ENCODE measurements around the gene TTL.
"Not testable (repeated sequence)": the region's sequence is repeated elsewhere in the genome, so short reads cannot be mapped to it uniquely, and the experiment has no call there.

The TTL gene

GRCh38 chr2:112519506-112519905, 37.5 kb downstream of the TTL start:
- H3K4me1 ChIP-seq (ENCODE audit: control insufficient read depth in 1 of 2, insufficient read depth in 2 of 2, low read length in 2 of 2) = no peaks in the 10 kb centered on the region
- no peak overlapping the region for H3K9ac ChIP-seq (ENCODE audit: low read depth in 1 of 2, low read length in 2 of 2)
- no peak overlapping the region for H3K4me3 ChIP-seq (ENCODE audit: low read depth in 1 of 2, low read length in 2 of 2)
- no peaks in the 10 kb centered on the region for H3K9me3 ChIP-seq (ENCODE audit: control insufficient read depth in 1 of 2, low read length in 2 of 2)
- H3K36me3 ChIP-seq (ENCODE audit: control insufficient read depth in 1 of 2, insufficient read depth in 2 of 2, low read length in 2 of 2) = peaks cover 5 to 30% of the 10 kb centered on the region in 2 donors
- H3K27ac ChIP-seq (ENCODE audit: low read depth, low read length) = no peak overlapping the region
- no peaks in the 10 kb centered on the region for H3K27me3 ChIP-seq (ENCODE audit: control insufficient read depth in 1 of 2, insufficient read depth in 2 of 2, low read length in 2 of 2)

GRCh38 chr2:112520234-112520783, 38.4 kb downstream of the TTL start:
- Histone ChIP-seq H3K4me3 (ENCODE audit: low read depth in 1 of 2, low read length in 2 of 2) (no peak overlapping the region), H3K27me3 (ENCODE audit: control insufficient read depth in 1 of 2, insufficient read depth in 2 of 2, low read length in 2 of 2) (no peaks in the 10 kb centered on the region), H3K9ac (ENCODE audit: low read depth in 1 of 2, low read length in 2 of 2) (no peak overlapping the region), H3K27ac (ENCODE audit: low read depth, low read length) (no peak overlapping the region), H3K36me3 (ENCODE audit: control insufficient read depth in 1 of 2, insufficient read depth in 2 of 2, low read length in 2 of 2) (peaks cover 5 to 27% of the 10 kb centered on the region in 2 donors), H3K9me3 (ENCODE audit: control insufficient read depth in 1 of 2, low read length in 2 of 2) (no peaks in the 10 kb centered on the region), H3K4me1 (ENCODE audit: control insufficient read depth in 1 of 2, insufficient read depth in 2 of 2, low read length in 2 of 2) (no peaks in the 10 kb centered on the region)

GRCh38 chr2:112523291-112523777, 41.4 kb downstream of the TTL start:
- Histone ChIP-seq H3K27ac (ENCODE audit: low read depth, low read length) (no peak overlapping the region), H3K4me1 (ENCODE audit: control insufficient read depth in 1 of 2, insufficient read depth in 2 of 2, low read length in 2 of 2) (no peaks in the 10 kb centered on the region), H3K36me3 (ENCODE audit: control insufficient read depth in 1 of 2, insufficient read depth in 2 of 2, low read length in 2 of 2) (peaks cover 5 to 27% of the 10 kb centered on the region in 2 donors), H3K27me3 (ENCODE audit: control insufficient read depth in 1 of 2, insufficient read depth in 2 of 2, low read length in 2 of 2) (no peaks in the 10 kb centered on the region), H3K9ac (ENCODE audit: low read depth in 1 of 2, low read length in 2 of 2) (no peak overlapping the region), H3K4me3 (ENCODE audit: low read depth in 1 of 2, low read length in 2 of 2) (no peak overlapping the region), H3K9me3 (ENCODE audit: control insufficient read depth in 1 of 2, low read length in 2 of 2) (no peaks in the 10 kb centered on the region)

GRCh38 chr2:112524276-112524675, 42.3 kb downstream of the TTL start:
- H3K27me3 ChIP-seq (ENCODE audit: control insufficient read depth in 1 of 2, insufficient read depth in 2 of 2, low read length in 2 of 2); H3K9ac ChIP-seq (ENCODE audit: low read depth in 1 of 2, low read length in 2 of 2); H3K4me3 ChIP-seq (ENCODE audit: low read depth in 1 of 2, low read length in 2 of 2); H3K27ac ChIP-seq (ENCODE audit: low read depth, low read length); H3K9me3 ChIP-seq (ENCODE audit: control insufficient read depth in 1 of 2, low read length in 2 of 2); H3K4me1 ChIP-seq (ENCODE audit: control insufficient read depth in 1 of 2, insufficient read depth in 2 of 2, low read length in 2 of 2): not testable (repeated sequence)
- H3K36me3 ChIP-seq (ENCODE audit: control insufficient read depth in 1 of 2, insufficient read depth in 2 of 2, low read length in 2 of 2) = peaks cover 12 to 34% of the 10 kb centered on the region in 2 donors

- Histone ChIP-seq H3K4me1 (ENCODE audit: control insufficient read depth in 1 of 2, insufficient read depth in 2 of 2, low read length in 2 of 2) (peaks cover 0 to 3% of the 10 kb centered on the region in 2 donors), H3K4me3 (ENCODE audit: low read depth in 1 of 2, low read length in 2 of 2) (no peak overlapping the region), H3K27me3 (ENCODE audit: control insufficient read depth in 1 of 2, insufficient read depth in 2 of 2, low read length in 2 of 2) (no peaks in the 10 kb centered on the region), H3K36me3 (ENCODE audit: control insufficient read depth in 1 of 2, insufficient read depth in 2 of 2, low read length in 2 of 2) (peaks cover 7 to 22% of the 10 kb centered on the region in 2 donors), H3K27ac (ENCODE audit: low read depth, low read length) (no peak overlapping the region), H3K9ac (ENCODE audit: low read depth in 1 of 2, low read length in 2 of 2) (no peak overlapping the region), H3K9me3 (ENCODE audit: control insufficient read depth in 1 of 2, low read length in 2 of 2) (no peaks in the 10 kb centered on the region)
Observed at GRCh38 chr2:112528541-112528940, 46.6 kb downstream of the TTL start.

- Histone ChIP-seq H3K4me1 (ENCODE audit: control insufficient read depth in 1 of 2, insufficient read depth in 2 of 2, low read length in 2 of 2) (peaks cover 0 to 3% of the 10 kb centered on the region in 2 donors), H3K36me3 (ENCODE audit: control insufficient read depth in 1 of 2, insufficient read depth in 2 of 2, low read length in 2 of 2) (peaks cover 7 to 22% of the 10 kb centered on the region in 2 donors), H3K4me3 (ENCODE audit: low read depth in 1 of 2, low read length in 2 of 2) (no peak overlapping the region), H3K27ac (ENCODE audit: low read depth, low read length) (no peak overlapping the region), H3K9me3 (ENCODE audit: control insufficient read depth in 1 of 2, low read length in 2 of 2) (no peaks in the 10 kb centered on the region), H3K9ac (ENCODE audit: low read depth in 1 of 2, low read length in 2 of 2) (no peak overlapping the region), H3K27me3 (ENCODE audit: control insufficient read depth in 1 of 2, insufficient read depth in 2 of 2, low read length in 2 of 2) (no peaks in the 10 kb centered on the region)
Observed at GRCh38 chr2:112529757-112530156, 47.8 kb downstream of the TTL start.

- peaks cover 7 to 22% of the 10 kb centered on the region in 2 donors for H3K36me3 ChIP-seq (ENCODE audit: control insufficient read depth in 1 of 2, insufficient read depth in 2 of 2, low read length in 2 of 2)
- H3K9ac ChIP-seq (ENCODE audit: low read depth in 1 of 2, low read length in 2 of 2) = no peak overlapping the region
- no peaks in the 10 kb centered on the region for H3K9me3 ChIP-seq (ENCODE audit: control insufficient read depth in 1 of 2, low read length in 2 of 2)
- H3K27me3 ChIP-seq (ENCODE audit: control insufficient read depth in 1 of 2, insufficient read depth in 2 of 2, low read length in 2 of 2) = no peaks in the 10 kb centered on the region
- no peak overlapping the region for H3K4me3 ChIP-seq (ENCODE audit: low read depth in 1 of 2, low read length in 2 of 2)
- peaks cover 0 to 3% of the 10 kb centered on the region in 2 donors for H3K4me1 ChIP-seq (ENCODE audit: control insufficient read depth in 1 of 2, insufficient read depth in 2 of 2, low read length in 2 of 2)
- no peak overlapping the region for H3K27ac ChIP-seq (ENCODE audit: low read depth, low read length)
Observed at GRCh38 chr2:112530728-112531127, 48.8 kb downstream of the TTL start.

GRCh38 chr2:112534826-112535225, 52.9 kb downstream of the TTL start:
- Histone ChIP-seq H3K27me3 (ENCODE audit: control insufficient read depth in 1 of 2, insufficient read depth in 2 of 2, low read length in 2 of 2) (no peaks in the 10 kb centered on the region), H3K9me3 (ENCODE audit: control insufficient read depth in 1 of 2, low read length in 2 of 2) (no peaks in the 10 kb centered on the region), H3K4me1 (ENCODE audit: control insufficient read depth in 1 of 2, insufficient read depth in 2 of 2, low read length in 2 of 2) (no peaks in the 10 kb centered on the region), H3K9ac (ENCODE audit: low read depth in 1 of 2, low read length in 2 of 2) (no peak overlapping the region), H3K36me3 (ENCODE audit: control insufficient read depth in 1 of 2, insufficient read depth in 2 of 2, low read length in 2 of 2) (peaks cover 0 to 15% of the 10 kb centered on the region in 2 donors), H3K27ac (ENCODE audit: low read depth, low read length) (no peak overlapping the region), H3K4me3 (ENCODE audit: low read depth in 1 of 2, low read length in 2 of 2) (no peak overlapping the region)

GRCh38 chr2:112536665-112537064, 54.7 kb downstream of the TTL start:
- peaks cover 0 to 13% of the 10 kb centered on the region in 2 donors for H3K36me3 ChIP-seq (ENCODE audit: control insufficient read depth in 1 of 2, insufficient read depth in 2 of 2, low read length in 2 of 2)
- H3K27me3 ChIP-seq (ENCODE audit: control insufficient read depth in 1 of 2, insufficient read depth in 2 of 2, low read length in 2 of 2); H3K27ac ChIP-seq (ENCODE audit: low read depth, low read length); H3K9ac ChIP-seq (ENCODE audit: low read depth in 1 of 2, low read length in 2 of 2); H3K4me3 ChIP-seq (ENCODE audit: low read depth in 1 of 2, low read length in 2 of 2); H3K4me1 ChIP-seq (ENCODE audit: control insufficient read depth in 1 of 2, insufficient read depth in 2 of 2, low read length in 2 of 2); H3K9me3 ChIP-seq (ENCODE audit: control insufficient read depth in 1 of 2, low read length in 2 of 2): not testable (repeated sequence)

GRCh38 chr2:112539306-112539705, 57.4 kb downstream of the TTL start:
- peaks cover 15 to 16% of the 10 kb centered on the region in 2 donors for H3K4me1 ChIP-seq (ENCODE audit: control insufficient read depth in 1 of 2, insufficient read depth in 2 of 2, low read length in 2 of 2)
- H3K27me3 ChIP-seq (ENCODE audit: control insufficient read depth in 1 of 2, insufficient read depth in 2 of 2, low read length in 2 of 2) = no peaks in the 10 kb centered on the region
- no peak overlapping the region for H3K9ac ChIP-seq (ENCODE audit: low read depth in 1 of 2, low read length in 2 of 2)
- no peaks in the 10 kb centered on the region for H3K36me3 ChIP-seq (ENCODE audit: control insufficient read depth in 1 of 2, insufficient read depth in 2 of 2, low read length in 2 of 2)
- H3K4me3 ChIP-seq (ENCODE audit: low read depth in 1 of 2, low read length in 2 of 2) = no peak overlapping the region
- no peaks in the 10 kb centered on the region for H3K9me3 ChIP-seq (ENCODE audit: control insufficient read depth in 1 of 2, low read length in 2 of 2)
- H3K27ac ChIP-seq (ENCODE audit: low read depth, low read length) = no peak overlapping the region

Data from duodenal mucosa (tissue), 2 donors.